GM23338 (cell line): ENCODE measurements around the gene VPS8. TPM values are rescaled to one million over a fixed set of nuclear protein-coding genes. Genes with fewer than 3 reads are reported as not detected.

Source experiments
- ATAC-seq: fragments of 200-7000 bp; cut with Tn5 transposase; 3 replicates; pipeline ENCODE4 v1.9.1; 2020
- DNase-seq: peaks from one replicate; pipeline ENCODE4 v3.0.0-alpha.2; 2015; ENCODE audit warnings: low spot score
- H2AFZ ChIP-seq: fragments of 200-600 bp; sonication (generic); 2 replicates; pipeline ENCODE4 v1.8.0; 2016; ENCODE audit warnings: antibody characterized with exemption, mild to moderate bottlenecking, moderate library complexity
- H3F3A ChIP-seq: fragments of 200-600 bp; sonication (generic); replicated peaks from 2 replicates; pipeline ENCODE4 v1.8.0; 2017; ENCODE audit warnings: antibody characterized with exemption, mixed run types, low read depth
- H3K27ac ChIP-seq: fragments of 200-600 bp; sonication (generic); 2 replicates; pipeline ENCODE4 v1.6.1; 2016; ENCODE audit warnings: low read depth
- H3K27me3 ChIP-seq: fragments of 200-600 bp; sonication (generic); 2 replicates; pipeline ENCODE4 v1.8.0; 2016; ENCODE audit warnings: mild to moderate bottlenecking, mixed run types, moderate library complexity; ENCODE audit not compliant: insufficient read depth
- H3K36me3 ChIP-seq: fragments of 200-600 bp; sonication (generic); 2 replicates; pipeline ENCODE4 v1.8.0; 2016; ENCODE audit warnings: mild to moderate bottlenecking; ENCODE audit not compliant: insufficient read depth
- H3K4me1 ChIP-seq: fragments of 200-600 bp; sonication (generic); 2 replicates; pipeline ENCODE4 v1.8.0; 2016; ENCODE audit warnings: mild to moderate bottlenecking, moderate library complexity; ENCODE audit not compliant: insufficient read depth
- H3K4me2 ChIP-seq: fragments of 200-600 bp; sonication (generic); 2 replicates; pipeline ENCODE4 v1.7.1; 2017; ENCODE audit warnings: mixed run types
- H3K4me3 ChIP-seq: fragments of 200-600 bp; sonication (generic); 2 replicates; pipeline ENCODE4 v1.6.1; 2016; ENCODE audit warnings: mixed run types
- H3K79me2 ChIP-seq: fragments of 200-600 bp; sonication (generic); replicated peaks from 2 replicates; pipeline ENCODE4 v1.8.0; 2017; ENCODE audit warnings: mild to moderate bottlenecking; ENCODE audit not compliant: insufficient read depth
- H3K9me2 ChIP-seq: fragments of 200-600 bp; sonication (generic); 2 replicates; pipeline ENCODE4 v1.8.0; 2017; ENCODE audit not compliant: insufficient read depth
- H4K20me1 ChIP-seq: fragments of 200-600 bp; sonication (generic); replicated peaks from 2 replicates; pipeline ENCODE4 v1.8.0; 2017; ENCODE audit warnings: mild to moderate bottlenecking; ENCODE audit not compliant: insufficient read depth
- H3K27ac Mint-ChIP-seq: 2 replicates; pipeline ENCODE4 v1.8.0; 2020; ENCODE audit warnings: inconsistent platforms, mild to moderate bottlenecking, moderate library complexity, mixed read lengths
- H3K27me3 Mint-ChIP-seq: 3 replicates; pipeline ENCODE4 v1.8.0; 2022; ENCODE audit warnings: low read depth, mild to moderate bottlenecking, moderate library complexity, mixed read lengths, inconsistent platforms; ENCODE audit not compliant: insufficient read depth, poor library complexity
- H3K36me3 Mint-ChIP-seq: 3 replicates; pipeline ENCODE4 v1.8.0; 2021; ENCODE audit warnings: low read depth, mild to moderate bottlenecking, inconsistent platforms, moderate library complexity, mixed read lengths
- H3K4me1 Mint-ChIP-seq: 3 replicates; pipeline ENCODE4 v1.8.0; 2020; ENCODE audit warnings: mild to moderate bottlenecking, inconsistent platforms, mixed read lengths
- H3K4me3 Mint-ChIP-seq: 3 replicates; pipeline ENCODE4 v1.8.0; 2021; ENCODE audit warnings: moderate library complexity, mild to moderate bottlenecking, inconsistent platforms, mixed read lengths
- H3K9me3 Mint-ChIP-seq: 3 replicates; pipeline ENCODE4 v1.8.0; 2020; ENCODE audit warnings: moderate library complexity, mild to moderate bottlenecking, inconsistent platforms, mixed read lengths
- CREB1 ChIP-seq: fragments of 250-450 bp; sonication (Bioruptor Pico); IDR thresholded peaks from 2 replicates; pipeline ENCODE4 v1.5.0; 2020; ENCODE audit warnings: low read depth, mild to moderate bottlenecking, moderate library complexity
- ETS1 ChIP-seq: IDR thresholded peaks from 2 replicates; pipeline ENCODE4 v1.6.1; 2016; ENCODE audit warnings: antibody characterized with exemption
- EZH2 ChIP-seq: fragments of 200-600 bp; sonication (generic); IDR thresholded peaks from one replicate; pipeline ENCODE4 v1.8.0; 2017; ENCODE audit warnings: antibody characterized with exemption, mild to moderate bottlenecking, low read depth; ENCODE audit not compliant: unreplicated experiment
- EZH2phosphoT487 ChIP-seq: fragments of 200-600 bp; sonication (generic); IDR thresholded peaks from one replicate; pipeline ENCODE4 v1.8.1; 2018; ENCODE audit warnings: antibody characterized with exemption; ENCODE audit not compliant: unreplicated experiment
- JUNB ChIP-seq: IDR thresholded peaks from one replicate; pipeline ENCODE4 v1.6.1; 2016; ENCODE audit warnings: antibody characterized with exemption; ENCODE audit not compliant: unreplicated experiment
- POLR2AphosphoS5 ChIP-seq: IDR thresholded peaks from 2 replicates; pipeline ENCODE4 v1.6.1; 2016; ENCODE audit warnings: antibody characterized with exemption, low read depth
- STAT1 ChIP-seq: IDR thresholded peaks from one replicate; pipeline ENCODE4 v1.6.1; 2016; ENCODE audit warnings: antibody characterized with exemption; ENCODE audit not compliant: unreplicated experiment
- ZNF114 ChIP-seq: fragments of 250-450 bp; sonication (Bioruptor Pico); IDR thresholded peaks from 2 replicates; pipeline ENCODE4 v1.5.0; 2020; ENCODE audit warnings: mild to moderate bottlenecking, moderate library complexity
- ZNF331 ChIP-seq: fragments of 250-450 bp; sonication (Bioruptor Pico); IDR thresholded peaks from 2 replicates; pipeline ENCODE4 v1.5.0; 2020; ENCODE audit warnings: low read depth, mild to moderate bottlenecking, moderate library complexity
- polyA plus RNA-seq: library from polyadenylated mRNA; unstranded; fragments of >200 nt; fragmentation: Nextera tagmentation; extraction: Ambion mirVana; gene quantifications from 2 replicates; pipeline ENCODE4 v1.2.1, GENCODE V29; 2016
- total RNA-seq: library from RNA; depleted of rRNA; stranded (reverse); fragments of >200 nt; shearing (Covaris generic); gene quantifications from 2 replicates; pipeline ENCODE4 v1.2.3, GENCODE V29; 2014
- TF ChIP-seq, protein P1 (sequence below): fragments of 250-450 bp; sonication (Bioruptor Pico); IDR thresholded peaks from 2 replicates; pipeline ENCODE4 v1.5.0; 2020; ENCODE audit warnings: mild to moderate bottlenecking, moderate library complexity
- TF ChIP-seq, protein P2 (sequence below): IDR thresholded peaks from one replicate; pipeline ENCODE4 v1.6.1; 2018; ENCODE audit warnings: antibody characterized with exemption; ENCODE audit not compliant: unreplicated experiment

Gene VPS8
- total and polyA plus RNA-seq, 2 experiments from 2014 or later = 17.3 to 45.5 TPM

- TF ChIP-seq, protein P1, sequence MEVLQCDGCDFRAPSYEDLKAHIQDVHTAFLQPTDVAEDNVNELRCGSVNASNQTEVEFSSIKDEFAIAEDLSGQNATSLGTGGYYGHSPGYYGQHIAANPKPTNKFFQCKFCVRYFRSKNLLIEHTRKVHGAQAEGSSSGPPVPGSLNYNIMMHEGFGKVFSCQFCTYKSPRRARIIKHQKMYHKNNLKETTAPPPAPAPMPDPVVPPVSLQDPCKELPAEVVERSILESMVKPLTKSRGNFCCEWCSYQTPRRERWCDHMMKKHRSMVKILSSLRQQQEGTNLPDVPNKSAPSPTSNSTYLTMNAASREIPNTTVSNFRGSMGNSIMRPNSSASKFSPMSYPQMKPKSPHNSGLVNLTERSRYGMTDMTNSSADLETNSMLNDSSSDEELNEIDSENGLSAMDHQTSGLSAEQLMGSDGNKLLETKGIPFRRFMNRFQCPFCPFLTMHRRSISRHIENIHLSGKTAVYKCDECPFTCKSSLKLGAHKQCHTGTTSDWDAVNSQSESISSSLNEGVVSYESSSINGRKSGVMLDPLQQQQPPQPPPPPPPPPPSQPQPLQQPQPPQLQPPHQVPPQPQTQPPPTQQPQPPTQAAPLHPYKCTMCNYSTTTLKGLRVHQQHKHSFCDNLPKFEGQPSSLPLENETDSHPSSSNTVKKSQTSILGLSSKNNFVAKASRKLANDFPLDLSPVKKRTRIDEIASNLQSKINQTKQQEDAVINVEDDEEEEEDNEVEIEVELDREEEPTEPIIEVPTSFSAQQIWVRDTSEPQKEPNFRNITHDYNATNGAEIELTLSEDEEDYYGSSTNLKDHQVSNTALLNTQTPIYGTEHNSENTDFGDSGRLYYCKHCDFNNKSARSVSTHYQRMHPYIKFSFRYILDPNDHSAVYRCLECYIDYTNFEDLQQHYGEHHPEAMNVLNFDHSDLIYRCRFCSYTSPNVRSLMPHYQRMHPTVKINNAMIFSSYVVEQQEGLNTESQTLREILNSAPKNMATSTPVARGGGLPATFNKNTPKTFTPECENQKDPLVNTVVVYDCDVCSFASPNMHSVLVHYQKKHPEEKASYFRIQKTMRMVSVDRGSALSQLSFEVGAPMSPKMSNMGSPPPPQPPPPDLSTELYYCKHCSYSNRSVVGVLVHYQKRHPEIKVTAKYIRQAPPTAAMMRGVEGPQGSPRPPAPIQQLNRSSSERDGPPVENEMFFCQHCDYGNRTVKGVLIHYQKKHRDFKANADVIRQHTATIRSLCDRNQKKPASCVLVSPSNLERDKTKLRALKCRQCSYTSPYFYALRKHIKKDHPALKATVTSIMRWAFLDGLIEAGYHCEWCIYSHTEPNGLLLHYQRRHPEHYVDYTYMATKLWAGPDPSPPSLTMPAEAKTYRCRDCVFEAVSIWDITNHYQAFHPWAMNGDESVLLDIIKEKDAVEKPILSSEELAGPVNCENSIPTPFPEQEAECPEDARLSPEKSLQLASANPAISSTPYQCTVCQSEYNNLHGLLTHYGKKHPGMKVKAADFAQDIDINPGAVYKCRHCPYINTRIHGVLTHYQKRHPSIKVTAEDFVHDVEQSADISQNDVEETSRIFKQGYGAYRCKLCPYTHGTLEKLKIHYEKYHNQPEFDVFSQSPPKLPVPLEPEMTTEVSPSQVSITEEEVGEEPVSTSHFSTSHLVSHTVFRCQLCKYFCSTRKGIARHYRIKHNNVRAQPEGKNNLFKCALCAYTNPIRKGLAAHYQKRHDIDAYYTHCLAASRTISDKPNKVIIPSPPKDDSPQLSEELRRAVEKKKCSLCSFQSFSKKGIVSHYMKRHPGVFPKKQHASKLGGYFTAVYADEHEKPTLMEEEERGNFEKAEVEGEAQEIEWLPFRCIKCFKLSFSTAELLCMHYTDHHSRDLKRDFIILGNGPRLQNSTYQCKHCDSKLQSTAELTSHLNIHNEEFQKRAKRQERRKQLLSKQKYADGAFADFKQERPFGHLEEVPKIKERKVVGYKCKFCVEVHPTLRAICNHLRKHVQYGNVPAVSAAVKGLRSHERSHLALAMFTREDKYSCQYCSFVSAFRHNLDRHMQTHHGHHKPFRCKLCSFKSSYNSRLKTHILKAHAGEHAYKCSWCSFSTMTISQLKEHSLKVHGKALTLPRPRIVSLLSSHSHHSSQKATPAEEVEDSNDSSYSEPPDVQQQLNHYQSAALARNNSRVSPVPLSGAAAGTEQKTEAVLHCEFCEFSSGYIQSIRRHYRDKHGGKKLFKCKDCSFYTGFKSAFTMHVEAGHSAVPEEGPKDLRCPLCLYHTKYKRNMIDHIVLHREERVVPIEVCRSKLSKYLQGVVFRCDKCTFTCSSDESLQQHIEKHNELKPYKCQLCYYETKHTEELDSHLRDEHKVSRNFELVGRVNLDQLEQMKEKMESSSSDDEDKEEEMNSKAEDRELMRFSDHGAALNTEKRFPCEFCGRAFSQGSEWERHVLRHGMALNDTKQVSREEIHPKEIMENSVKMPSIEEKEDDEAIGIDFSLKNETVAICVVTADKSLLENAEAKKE = no peak
- TF ChIP-seq, protein P2, sequence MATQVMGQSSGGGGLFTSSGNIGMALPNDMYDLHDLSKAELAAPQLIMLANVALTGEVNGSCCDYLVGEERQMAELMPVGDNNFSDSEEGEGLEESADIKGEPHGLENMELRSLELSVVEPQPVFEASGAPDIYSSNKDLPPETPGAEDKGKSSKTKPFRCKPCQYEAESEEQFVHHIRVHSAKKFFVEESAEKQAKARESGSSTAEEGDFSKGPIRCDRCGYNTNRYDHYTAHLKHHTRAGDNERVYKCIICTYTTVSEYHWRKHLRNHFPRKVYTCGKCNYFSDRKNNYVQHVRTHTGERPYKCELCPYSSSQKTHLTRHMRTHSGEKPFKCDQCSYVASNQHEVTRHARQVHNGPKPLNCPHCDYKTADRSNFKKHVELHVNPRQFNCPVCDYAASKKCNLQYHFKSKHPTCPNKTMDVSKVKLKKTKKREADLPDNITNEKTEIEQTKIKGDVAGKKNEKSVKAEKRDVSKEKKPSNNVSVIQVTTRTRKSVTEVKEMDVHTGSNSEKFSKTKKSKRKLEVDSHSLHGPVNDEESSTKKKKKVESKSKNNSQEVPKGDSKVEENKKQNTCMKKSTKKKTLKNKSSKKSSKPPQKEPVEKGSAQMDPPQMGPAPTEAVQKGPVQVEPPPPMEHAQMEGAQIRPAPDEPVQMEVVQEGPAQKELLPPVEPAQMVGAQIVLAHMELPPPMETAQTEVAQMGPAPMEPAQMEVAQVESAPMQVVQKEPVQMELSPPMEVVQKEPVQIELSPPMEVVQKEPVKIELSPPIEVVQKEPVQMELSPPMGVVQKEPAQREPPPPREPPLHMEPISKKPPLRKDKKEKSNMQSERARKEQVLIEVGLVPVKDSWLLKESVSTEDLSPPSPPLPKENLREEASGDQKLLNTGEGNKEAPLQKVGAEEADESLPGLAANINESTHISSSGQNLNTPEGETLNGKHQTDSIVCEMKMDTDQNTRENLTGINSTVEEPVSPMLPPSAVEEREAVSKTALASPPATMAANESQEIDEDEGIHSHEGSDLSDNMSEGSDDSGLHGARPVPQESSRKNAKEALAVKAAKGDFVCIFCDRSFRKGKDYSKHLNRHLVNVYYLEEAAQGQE = no peak
- TF ChIP-seq CREB1 (CRISPR knock-in tag) = no peak
Observed at GRCh38 chr3:184764191-184764590, 47.8 kb upstream of the VPS8 start (continued).

DNA sequence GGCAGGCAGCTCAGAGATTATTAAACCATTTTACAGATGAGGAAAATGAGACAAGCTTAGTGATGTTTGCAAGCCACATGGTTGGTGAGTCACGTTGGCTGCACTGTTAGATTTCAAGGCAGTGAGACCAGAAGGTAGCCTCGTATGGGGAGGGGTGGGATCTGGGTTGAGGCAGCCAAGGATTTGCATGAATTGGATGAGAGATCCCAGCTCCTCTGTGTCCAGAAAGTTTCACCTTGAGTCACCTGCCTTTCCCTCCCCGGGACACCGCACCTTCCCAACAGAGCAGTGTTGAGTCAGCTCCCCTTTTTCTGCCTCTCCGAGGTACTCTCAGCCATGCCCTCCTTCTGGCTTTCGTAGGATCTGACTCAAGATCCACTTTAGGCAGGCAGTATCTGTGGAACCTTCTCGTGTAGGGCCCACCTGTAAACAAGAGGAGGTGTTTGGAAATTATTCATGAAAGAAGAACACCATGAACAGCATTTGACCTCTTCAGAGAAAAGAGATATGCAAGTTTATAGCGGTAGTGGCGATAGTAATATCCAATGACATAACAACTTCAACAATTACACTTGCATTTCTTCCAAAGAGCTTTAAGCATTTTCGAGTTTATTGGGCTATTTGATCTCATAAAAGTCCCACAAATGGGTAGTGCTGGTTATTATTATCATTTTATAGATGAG lies 46.8 kb upstream of the VPS8 start:
- Histone ChIP-seq H3K4me1 (no peaks in the 10 kb centered on the region; the same call in 1 of the 2 replicates), H3K4me3 (no peak overlapping the region), H4K20me1 (no peaks in the 10 kb centered on the region), H3F3A (no peaks in the 10 kb centered on the region), H3K9me2 (no peaks in the 10 kb centered on the region), H3K36me3 (no peaks in the 10 kb centered on the region), H3K27me3 (no peaks in the 10 kb centered on the region), H3K4me2 (no peak overlapping the region), H3K79me2 (no peaks in the 10 kb centered on the region), H2AFZ (no peak overlapping the region), H3K27ac (no peak overlapping the region)
- Mint-ChIP-seq H3K27me3 (peaks cover 3% of the 10 kb centered on the region), H3K4me1 (peaks cover 28% of the 10 kb centered on the region), H3K36me3 (no peaks in the 10 kb centered on the region; the same call in 2 of the 3 replicates), H3K9me3 (no peaks in the 10 kb centered on the region), H3K27ac (no peak overlapping the region), H3K4me3 (no peak overlapping the region)
- no peak for DNase-seq
- ATAC-seq = no peak
- TF ChIP-seq ZNF331 (CRISPR knock-in tag) (no peak), EZH2 (no peak), EZH2phosphoT487 (no peak), ZNF114 (CRISPR knock-in tag) (no peak), STAT1 (no peak), JUNB (no peak), POLR2AphosphoS5 (no peak), ETS1 (no peak)
